Activated effector memory CD4-positive, alpha-beta T cell treated with Interleukin-2 at 50 U/mL for 16 hours (primary cell): Measurements from ENCODE around the gene SLIT3.

Experiments used
- DNase-seq: peaks from one replicate; pipeline ENCODE4 v3.0.0-alpha.2; 2020

SLIT3 gene

DNA sequence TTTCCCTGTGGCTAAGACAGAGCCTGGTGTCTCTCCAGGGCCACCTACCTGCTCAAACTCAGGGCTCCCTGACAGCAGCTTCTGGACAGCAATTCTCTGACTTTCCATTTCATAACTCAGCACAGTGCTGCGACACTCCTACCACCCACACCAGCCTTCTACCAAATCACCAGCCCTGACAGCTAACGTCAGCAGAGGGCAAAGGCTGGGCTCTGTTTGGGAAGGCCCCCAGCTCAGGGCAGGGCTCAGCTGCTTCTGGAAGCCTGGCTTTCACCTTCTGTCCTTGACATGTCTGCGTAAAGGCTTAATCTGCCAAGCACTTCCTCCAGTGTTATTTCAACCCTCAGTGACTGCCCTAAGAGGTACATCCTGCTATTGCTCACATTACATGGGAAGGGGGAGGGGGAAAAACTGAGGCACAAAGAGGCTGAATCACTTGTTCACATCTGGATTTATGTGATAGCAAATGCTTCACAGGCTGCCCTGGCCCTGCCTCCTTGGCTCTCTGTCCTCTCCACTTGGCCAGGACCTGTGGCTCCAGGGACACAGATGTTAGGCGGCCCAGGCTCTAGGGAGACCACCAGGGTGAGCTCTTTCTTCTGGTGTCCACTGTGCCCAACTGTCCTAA lies 619.3 kb downstream of the SLIT3 start:
- no peak for DNase-seq

DNA sequence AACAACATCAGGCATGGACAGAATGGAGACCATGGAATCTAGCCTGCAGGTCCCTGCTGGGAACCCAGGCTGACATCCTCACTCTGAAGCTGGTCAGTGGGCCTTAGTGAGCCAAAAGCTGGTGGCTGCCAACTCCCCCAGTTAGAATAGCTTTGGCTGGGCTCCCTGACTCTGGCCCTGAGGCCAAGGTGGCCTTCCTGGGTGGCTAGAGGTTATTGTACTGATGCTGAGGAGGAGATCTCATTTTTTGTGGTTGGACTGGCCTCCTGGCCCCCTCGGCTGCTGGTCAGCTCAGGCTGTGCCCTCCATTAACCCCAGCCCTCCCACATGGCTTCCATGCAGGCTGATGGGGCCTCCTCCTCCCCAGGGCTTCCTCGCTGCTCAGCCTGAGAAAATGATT lies 620.5 kb downstream of the SLIT3 start:
- DNase-seq = no peak

DNA sequence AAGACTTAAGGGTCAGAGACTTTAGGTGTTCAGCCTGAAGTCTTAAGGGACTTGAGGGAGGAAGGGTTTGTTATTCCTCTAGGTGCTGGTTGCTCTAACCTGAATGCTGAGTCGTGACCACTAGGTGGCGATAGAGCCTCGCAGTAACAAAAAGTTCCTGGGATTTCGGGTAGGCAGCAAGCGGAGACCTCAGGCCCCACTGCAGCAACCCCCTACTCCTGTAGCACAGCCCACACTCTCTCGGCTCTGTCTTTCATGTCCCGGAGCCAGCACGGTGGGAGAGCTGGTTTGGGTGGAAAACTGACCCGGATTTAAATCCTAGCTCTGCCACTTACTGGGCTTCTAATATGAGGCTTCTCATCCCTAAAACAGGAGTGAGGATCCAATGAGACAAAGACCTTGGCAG lies 621.4 kb downstream of the SLIT3 start:
- peak; percentile 18 for DNase-seq

DNA sequence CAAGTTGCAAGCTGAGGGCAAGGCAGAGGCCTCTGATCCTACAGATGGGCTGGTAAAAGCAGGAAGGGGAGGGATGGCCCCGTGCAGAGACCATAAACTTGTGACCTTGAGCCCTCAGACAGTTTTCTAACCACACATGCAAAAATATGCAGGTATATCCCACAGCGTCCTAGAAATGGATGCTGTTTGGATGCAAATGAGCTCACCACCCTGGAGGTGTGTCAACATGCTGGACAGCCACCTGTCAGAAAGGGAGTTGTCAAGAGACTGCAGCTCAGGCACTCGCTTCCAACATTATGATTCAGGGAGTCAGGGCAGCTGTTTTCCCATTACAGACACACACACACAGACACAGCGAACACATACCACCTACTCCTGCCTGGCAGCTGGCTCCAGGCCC lies 624.4 kb downstream of the SLIT3 start:
- DNase-seq = no peak

DNA sequence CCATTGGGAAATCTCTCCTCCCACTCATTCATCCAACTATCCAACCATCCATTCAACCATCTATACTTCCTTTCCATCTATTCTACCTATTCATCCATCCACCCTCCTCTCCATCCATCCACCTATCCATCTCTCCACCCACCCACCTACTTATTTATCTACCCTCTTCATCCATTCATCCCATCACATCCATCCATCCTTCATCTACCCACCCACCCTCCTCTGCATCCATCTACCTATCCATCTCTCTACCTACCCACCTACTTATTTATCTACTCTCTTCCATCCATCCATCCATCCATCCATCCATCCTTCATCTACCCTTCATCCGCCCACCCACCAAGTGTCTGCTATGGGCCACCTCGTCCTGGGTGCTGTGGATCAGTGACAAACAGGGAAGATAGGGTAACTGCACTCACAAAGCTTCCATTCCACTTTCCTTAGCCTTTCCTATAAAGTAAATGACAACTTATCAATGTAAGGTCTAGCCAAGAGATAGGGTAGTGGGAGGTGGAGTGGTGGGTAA lies 625.0 kb downstream of the SLIT3 start:
- DNase-seq = no peak

DNA sequence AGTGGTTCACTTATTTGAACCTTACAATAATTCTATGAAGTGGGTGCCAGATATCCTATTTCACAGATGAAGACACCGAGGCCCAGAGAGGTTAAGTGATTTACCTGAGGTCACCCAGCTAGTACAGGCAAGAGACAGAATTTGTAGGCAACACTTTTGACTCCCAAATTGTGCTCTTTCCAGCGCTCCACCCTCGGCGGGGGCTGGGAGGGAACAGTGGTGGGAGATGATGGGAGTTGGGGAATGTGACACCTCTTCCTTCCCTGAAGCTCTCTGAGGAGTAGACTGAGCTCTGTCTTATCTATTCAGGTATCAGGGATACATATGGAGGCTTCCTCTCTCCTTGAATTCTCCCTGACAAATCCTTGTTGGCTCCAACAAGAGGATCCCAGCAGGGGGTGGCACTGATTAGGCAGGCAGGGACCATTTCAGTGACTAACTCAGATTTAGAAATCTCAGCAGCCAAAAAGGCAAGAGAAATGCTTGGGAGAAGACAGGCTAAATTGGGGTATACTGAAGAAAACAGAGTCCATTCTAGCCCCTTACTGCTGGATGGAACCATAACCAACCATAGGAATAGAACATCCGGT lies 626.0 kb downstream of the SLIT3 start:
- no peak for DNase-seq

DNA sequence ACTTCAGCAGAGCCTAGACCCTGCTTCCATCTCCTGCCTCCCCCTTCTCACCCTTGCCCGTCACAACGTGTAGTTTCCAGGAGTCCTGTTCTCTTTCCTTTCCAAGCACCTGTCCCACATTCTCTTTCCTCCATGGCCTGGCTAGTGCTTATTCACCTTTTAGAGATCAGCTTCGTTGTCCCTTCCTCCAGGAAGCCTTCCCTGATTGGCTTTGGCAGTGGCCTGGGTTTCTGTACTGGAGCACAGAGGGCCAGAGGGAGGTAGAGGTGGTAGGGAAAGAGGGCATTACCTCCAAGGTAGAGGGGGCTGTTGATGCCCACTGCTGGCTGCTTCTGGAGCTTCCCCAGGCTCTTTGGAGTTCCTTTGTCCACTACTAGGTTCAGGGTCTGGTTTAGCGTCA lies 628.1 kb downstream of the SLIT3 start:
- no peak for DNase-seq

DNA sequence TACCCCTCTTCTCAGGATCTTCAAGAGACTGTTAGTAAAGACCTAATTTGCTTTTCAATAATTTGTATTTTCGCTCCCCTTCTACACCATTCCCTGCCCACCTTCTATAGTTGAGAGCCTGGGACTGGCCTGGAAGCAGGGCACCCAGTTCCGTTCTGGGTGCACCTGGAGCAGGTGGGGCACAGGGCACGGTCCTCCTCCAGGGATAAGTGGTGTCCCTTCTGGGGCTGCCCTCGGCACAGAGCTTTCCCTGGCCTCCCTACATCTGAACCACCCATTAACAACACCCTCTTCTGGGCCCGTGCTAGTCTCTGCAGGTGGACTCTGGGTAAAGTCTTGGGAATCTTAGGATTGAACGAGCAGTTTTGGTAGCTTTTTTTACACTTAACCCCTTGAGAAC lies 628.9 kb downstream of the SLIT3 start:
- DNase-seq = no peak

DNA sequence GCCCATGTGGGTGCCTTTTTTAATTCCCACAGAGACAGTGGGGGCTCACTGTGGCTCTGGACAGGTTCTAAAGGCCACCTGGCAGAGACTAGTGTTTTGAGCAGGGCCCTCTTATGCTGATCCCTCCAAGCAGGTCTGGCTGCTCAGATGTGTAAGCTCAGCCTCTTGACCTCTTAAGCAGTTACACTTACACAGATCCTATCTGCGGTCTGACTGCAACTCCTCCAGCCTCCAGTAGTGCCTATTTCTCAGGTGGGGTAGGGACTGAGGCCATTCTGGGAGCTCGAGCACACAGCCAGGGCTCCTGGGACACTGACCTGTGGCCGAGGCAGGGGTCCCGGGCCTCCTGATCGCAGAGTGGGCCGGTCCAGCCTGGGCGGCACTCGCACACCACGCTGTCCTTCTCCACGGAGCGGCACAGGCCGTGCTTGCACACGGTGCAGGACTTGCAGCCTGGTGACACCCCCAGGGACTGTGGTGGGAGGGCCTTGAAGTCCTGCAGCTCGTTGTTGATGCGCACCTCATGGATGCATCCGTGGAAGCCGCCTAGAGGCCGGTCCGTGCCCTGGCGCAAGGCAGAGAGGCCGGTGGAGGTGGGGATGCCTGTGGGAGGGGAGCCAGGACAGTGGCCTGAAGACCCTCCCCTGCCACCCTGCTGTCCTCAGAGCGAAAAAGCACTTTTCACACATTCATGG lies 629.9 kb downstream of the SLIT3 start:
- no peak for DNase-seq

DNA sequence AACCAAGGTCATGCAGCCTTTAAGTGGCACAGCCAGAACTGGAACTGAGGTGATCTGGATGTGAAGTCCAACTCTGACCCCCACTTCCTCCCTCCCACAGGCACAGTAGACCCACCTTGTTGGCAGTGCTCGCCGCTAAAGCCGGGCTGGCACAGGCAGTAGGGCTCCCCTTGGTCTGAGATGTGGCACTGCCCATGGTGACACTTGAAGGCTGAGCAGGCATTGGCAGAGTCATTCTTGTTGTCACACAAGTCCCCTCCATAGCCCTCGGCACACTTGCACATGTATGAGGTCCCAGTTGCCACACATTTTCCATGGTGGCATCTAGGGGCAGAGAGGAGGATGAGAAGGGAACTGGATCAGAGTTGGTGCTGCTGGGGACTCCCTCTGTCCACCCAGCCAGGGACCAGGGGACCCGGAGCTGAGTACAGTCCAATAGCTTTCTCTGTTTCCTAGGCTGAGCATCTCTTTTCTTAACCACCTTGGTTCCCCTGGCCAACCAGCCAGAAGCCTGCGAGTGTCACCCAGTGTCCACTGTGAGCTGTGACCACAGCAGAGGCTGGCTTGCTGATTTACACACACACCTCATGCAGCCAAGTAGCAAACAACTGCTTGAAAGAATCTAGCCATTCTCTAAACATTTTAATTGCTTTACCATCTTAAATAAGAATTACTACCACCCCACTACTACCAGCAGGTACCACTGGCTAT lies 631.1 kb downstream of the SLIT3 start:
- DNase-seq = no peak

DNA sequence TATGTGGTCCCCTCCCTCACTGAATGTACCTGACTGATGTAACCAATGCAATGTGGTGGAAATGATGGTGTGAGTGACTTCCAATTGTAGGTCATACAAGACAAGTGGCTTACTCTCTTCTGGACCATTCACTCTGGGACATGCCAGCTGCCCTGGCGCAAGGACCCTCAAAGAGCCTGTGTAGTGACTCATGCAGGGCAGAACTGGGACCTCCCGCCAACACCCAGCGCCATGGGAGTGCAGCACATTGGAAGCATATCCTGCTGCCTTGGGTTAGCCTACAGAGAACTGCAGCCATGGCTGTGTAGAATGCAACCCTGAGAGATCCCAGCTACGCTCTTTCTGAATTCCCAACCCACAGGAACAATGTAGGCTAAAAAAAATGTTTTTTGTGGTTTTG lies 631.8 kb downstream of the SLIT3 start:
- no peak for DNase-seq

DNA sequence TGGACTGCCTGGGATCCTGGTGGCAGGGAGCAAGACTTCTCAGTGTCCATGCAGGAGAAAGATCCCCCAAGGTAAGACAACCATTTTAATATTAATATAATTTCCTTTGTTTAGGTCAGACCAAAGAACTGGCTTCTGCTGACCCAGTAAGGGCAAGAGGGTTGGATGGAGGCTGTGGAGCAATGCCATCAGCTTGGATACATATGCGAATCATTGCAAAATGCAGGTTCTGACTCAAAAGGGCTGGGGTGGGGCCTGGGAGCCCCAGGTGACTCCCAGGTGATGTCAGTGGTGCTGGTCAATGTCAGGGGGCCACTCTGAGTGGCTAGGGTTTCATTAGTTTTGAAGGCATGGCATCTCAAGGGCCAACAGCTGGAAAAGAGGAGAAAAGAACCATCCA lies 632.9 kb downstream of the SLIT3 start:
- DNase-seq = no peak

DNA sequence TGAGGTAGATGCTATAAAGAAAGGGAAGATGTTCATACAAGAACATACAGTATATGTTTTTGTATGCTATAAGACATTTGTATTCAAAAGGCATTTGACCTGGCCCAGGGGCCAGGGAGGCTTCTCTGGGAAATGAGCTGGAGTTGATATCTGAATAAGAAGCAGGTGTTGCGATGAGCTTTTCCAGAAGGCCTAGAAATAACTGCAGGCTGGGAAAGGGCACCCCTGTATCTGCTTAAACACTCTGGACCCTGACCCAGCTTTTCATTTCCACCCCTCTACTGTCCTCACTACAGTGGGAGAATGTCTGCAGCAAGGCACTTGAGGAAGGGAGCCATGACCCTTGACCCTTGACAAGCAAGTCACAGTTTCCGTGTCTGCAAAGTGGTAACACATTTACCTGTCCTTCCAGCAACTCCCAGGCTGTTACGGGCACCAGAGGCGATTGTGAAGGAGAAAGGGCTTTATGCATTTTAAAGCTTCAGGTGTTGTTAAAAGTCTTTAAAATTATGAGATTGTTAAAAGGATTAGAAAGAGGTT lies 633.6 kb downstream of the SLIT3 start:
- DNase-seq = no peak

DNA sequence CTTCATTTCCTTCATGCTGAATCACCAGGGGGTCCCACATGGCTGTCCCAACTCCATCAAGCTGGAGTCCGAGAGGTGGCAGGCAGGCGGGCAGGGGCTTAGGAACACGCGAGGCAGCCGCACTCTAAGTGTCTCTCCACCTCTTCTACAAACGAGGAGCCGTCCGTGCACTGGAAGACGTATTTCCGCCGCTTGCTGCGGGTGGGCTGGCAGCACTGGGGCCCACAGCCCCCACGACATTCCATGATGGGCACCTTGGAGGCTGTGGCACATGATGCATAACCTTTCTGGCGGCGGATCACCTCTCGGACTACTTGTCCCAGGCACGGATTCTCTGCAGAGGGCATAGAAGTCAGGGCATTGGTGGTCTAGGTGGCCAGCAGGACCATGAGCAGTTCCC lies 634.6 kb downstream of the SLIT3 start:
- DNase-seq = no peak

DNA sequence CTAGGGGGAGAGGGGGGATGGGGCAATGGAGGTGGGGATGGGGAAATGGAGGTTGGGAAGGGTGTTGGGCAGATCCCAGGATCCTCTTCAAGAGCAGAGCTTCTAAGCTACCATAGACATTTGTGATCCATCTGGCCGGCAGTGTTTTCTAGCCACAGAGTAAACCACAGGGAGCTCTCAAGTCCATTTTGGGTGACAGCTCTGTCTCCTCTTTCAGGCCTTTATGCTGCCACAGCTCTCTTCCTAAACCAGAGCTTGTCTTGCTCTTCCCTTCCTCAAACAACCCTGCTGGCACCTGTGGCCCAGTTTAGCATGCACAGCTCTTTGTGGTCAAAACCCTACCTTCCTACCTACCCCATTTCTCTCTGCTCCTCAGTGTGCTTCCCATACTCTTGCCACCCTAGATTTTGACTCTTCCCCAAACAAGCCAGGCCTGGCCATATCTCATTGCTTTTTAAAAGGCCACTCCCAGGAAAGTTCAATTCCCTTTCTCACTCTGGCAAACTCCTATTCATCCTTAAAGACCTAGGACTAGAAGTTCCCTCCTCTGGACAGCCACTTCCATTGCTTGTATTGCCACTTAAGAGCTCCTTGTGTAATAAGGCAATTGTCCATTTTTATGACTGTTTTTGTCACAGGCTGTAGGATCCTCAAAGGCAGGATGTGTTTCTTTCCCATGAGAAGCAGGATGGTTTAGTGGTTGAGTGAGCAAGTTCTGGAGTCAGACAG lies 637.5 kb downstream of the SLIT3 start:
- no peak for DNase-seq

DNA sequence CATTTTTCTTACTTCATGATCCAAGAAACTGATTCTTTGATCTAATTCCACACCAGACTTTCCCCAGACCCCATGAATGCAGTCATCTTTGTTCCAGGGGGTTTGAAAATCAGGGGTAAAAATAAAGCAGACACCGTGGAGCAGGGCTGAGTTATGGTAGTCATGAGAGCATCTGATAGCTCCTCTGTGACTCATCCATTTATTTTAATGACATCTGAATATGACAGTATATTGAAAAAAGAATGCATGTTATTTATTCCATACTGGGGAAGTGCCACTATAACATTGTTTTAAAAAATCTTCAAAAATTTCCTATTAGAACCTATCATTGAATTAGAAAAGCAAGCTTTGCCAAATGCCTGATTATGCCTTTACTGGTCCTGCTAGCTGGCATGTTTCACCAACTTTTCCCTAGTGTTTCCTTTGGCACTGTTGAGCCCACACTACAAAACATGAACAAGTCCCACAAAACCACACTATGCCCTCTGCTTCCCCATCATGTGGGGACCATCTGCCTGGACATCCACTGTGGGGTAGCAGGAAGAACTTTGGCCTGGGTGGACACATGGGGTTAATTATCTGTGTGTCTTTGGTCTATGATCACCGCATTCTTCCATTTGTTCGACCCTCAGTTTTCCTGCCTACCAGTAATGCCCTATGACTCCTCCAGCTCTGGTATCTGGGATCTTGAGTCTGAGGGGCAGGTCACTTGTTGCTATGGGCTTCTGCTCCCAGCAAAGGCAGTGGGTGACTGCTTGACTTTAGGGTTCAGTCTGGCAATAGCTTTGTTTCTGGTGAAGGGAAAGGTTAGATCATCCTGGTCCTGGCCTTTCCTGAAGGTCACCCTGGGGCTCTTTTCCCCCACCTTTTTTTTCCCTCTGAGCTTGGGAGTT lies 639.1 kb downstream of the SLIT3 start:
- DNase-seq = no peak

DNA sequence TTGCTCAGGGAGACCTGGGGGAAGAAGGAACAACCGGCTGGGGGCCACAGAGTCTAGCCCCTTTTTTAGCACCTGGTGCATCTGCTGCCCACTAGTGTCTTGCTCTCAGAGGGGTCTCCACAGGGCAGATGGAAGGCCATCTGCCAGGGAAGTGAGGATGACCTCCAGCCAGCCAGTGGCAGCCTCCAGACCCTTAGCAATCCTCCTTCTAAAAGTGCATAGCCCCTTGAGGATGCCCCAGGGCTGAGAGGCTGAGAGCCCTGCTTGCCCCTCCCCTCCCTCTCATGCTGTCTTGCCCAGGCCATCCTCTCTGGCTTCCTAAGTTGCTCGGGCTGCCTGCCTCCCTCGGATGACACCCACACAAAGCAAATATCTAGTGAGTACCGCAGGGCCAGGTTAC lies 640.2 kb downstream of the SLIT3 start:
- no peak for DNase-seq

DNA sequence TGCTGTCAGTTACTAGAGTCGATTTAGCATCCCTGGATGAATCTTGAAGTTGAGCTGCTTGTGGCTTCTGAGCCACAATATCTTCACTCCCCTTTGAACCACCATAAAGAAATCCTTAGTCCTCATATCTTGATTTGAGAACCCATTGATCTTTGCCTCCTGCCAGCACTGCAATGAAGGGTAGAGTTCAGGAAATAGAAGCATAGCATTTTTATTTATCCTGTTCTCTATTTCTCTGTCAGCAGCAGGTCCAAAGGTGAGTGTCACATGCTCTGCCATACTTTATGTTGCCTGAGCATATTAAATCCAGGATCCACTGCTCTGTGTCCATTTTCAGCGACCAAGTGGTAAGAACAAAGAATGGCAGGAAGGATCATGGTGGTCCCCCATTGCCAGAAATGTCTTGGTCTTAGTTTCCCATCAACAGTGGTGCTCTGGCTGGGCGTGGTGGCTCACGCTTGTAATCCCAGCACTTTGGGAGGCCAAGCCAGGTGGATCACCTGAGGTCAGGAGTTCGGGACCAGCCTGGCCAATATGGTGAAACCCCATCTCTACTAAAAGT lies 641.6 kb downstream of the SLIT3 start:
- no peak for DNase-seq

DNA sequence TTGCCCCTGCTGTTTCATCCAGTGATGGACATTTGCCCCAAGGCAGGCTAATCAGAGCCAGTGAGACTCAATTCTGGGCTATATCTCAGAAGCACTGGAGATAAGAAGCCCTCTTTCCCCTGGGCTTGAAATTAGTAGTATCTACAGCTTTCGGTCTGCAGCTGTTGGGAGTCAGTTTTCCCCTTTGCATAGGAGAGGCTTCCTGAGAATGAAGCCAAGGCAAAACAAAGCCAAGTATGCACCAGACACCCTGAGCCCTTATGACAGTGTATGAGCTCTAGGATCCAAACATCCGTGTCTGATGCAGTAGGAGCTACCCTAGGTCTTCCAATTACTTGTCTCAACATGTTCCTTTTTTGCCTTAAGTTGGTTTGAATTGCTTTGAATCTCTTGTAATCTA lies 642.5 kb downstream of the SLIT3 start:
- DNase-seq = no peak

DNA sequence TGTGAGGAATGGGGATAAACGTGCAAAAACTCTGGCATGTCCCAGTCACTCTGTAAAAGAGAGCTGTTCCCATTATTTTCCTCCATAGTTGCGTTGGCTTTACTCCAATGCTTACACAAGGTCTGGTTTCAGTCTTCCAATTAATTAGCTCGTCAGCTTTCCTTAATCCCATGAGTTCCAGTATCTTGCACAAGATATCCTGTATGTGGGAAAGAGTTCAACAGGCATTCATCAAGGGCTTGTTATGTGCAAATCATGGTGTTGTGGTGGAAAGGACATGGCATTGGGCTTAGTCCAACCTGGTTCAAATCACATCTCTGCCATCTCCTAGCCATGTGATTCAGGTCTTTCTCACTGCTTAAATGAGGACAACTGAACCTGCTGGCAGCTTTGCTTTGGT lies 644.3 kb downstream of the SLIT3 start:
- DNase-seq = no peak

DNA sequence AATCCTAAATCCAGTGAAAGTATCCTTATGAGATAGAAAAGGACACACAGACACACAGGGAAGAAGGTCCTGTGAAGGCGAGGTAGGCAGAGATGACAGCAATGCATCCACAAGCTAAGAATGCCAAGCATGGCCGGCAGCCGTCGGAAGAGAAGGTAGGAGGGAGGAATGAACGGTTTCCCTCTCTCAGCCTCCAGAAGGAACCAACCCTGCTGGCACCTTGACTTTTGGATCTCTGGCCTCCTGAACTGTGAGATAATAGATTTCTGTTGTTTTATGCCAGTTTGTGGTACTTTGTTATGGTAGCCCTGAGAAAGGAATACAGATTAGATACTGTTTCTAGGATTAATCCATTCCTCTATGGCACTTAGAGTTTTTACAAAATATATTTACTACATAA lies 645.6 kb downstream of the SLIT3 start:
- DNase-seq = no peak
